Muscle of arm (tissue), 12 donors: Measurements from ENCODE around the gene HOXA11. TPM values are rescaled to one million over a fixed set of nuclear protein-coding genes. Genes with fewer than 3 reads are reported as not detected.

Source experiments
- DNase-seq: peaks from one replicate; pipeline ENCODE4 v3.0.0-alpha.2; 2013
- polyA plus RNA-seq, 12 donors: library from polyadenylated mRNA; unstranded; fragments of 120-200 nt; gene quantifications; one replicate each; pipeline ENCODE4 v1.2.1, GENCODE V29; 2013; ENCODE audit not compliant: insufficient read length in 12 of 12

HOXA11 gene
- polyA plus RNA-seq, 12 donors: 0.58 to 10.1 (median 2.2) TPM; not detected in 1

DNA sequence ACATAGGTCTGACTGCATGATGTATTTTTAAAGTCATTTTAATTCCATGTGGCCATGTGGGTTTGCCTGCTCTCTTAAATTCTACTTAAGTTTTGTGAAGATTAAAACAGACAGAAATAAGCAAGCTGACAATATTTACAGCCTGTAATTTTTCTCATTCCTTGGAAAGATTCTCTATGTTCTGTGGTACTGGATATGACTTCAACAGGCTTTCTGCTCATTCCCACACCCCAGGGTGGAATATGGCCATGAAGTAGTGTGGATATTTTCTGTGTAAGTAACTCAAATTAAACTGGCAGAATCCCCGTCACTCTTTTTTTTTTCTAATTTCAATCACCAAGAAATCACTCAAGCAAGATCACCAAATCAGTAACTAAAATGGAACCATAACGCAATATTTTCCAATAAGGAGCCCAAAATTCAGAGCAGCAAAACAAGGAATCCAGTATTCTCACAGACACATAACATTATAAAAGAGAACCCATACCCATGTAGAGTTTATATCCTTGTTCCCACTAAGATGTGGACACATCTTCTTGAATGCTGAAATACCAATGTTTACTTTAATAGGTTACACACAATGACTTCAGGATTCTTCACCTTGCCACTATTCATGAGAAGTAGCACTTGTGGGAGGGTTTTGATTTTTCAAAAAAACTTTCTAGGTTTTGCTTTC lies 47.3 kb downstream of the HOXA11 start:
- DNase-seq: no peak

DNA sequence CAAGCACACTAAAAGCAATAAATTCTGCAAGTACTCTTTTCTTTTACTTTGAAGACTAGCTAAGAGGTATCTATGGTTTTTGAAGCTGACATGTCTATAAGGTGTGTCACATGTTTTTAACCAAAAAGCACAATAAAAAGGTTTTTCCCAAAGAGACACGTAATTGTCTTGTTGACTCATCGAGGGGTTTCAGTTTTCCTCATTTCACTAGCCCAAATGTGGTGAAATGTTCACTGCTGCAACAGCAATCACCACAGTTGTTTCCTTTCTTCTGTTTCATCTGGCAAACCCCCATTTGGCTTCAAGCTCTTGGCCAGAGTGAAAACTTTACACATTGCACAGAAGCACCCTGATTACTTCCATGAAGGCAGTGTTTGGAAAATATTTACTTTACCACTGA lies 50.6 kb downstream of the HOXA11 start:
- DNase-seq: no peak

DNA sequence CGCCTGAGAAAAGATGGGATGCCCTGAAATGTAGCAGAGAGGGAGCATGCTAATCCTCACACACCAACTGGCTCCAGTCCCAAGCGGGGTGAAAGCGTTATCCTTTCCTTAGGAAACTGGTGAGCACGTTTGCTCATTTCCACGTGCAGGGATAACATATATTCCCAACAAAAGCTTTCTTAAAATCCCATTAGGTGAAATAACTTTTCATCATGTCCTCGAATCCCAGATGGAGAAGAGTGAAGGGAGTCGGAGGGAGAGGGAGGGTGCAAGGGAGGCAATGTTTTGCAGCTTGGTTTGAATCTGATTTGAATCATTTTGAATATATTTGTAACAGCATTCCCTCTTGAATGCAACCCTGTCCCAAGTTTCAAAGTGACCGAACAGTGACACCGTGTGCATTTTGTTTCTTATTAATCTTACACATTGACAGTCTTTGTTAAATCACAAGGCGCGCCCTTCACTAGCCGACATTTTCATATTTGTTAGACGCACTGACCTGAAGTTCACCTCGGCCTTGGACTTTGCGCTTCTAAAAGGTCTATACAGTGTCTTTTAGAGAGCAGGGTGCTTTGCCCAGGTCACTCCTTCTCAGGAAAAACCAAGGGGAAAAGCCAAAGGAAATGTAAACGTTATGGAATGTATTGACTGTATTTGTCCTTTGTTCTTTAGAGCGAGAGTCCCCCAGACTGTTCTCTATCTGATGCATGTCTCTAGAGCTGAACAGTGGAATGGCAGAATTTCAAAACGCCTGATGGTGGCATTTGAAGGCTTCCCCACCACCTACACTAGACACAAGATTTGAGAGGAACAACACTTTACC lies 51.4 kb downstream of the HOXA11 start:
- no peak for DNase-seq

DNA sequence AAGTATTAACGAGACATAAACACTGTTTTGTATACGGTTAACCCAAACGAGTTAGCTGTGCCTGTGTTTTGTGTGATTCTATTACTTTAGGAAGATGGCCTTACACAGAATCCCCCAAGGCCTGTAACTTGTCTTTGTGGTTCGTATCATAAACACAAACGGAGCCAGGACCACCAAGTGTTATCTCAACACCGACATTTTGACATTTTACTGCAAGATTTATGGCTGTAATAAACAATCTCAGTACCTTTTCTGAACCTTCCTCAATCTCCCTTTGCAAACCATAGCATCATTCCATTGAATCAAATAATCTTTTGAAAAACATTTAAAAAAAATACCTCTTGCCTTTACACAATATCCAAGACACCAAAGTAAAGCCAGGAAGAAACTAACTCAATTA lies 52.1 kb downstream of the HOXA11 start:
- DNase-seq: no peak

DNA sequence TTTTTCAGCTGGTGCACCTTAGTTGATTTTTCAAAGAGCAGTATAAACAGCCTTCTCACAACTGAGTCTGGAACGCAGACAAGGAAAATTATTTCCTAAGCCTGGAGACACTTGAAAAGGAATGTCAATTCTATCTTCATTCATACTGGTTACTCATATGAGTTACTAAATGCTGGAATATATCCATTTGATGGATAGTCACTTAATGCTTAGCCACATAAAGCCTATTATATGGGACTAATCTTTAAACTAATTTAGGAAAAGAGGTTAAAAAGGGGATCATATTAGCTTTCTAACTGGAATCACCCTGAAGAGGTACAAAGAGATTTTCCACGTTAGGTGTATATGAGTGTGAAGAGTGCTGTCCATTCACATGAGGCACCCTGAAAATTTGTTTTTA lies 52.8 kb downstream of the HOXA11 start:
- DNase-seq: no peak

DNA sequence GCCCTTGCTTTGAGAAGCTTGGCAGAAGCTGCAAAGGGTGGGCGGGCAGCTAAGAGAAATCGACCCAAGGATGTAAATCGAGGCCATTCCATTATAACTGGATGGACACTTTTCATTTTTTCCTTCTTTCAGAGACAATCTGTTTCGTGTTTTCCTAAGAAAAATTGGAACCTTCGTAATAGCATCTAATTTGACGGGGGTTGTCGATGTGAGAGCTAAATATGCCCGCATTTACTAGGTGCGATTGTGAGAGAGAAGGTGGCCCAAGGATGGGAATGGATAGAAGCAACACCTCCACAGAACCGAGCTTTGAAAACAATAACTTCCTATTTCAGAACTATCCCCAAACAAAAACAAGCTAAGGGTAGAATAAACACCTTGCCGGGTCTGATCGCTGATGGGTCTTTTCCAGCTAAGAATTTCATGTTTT lies 53.6 kb downstream of the HOXA11 start:
- DNase-seq: no peak

Other genes with a start within 250 kb of the HOXA11 start
- 1 to 10 TPM in 6 of 12 donors, under 1 TPM in 4, not detected in 2; 0.35 to 1.6 (median 1.1) TPM for gene HOXA1, start 89.2 kb downstream of the HOXA11 start, polyA plus RNA-seq
- 1 to 10 TPM in 11 of 12 donors, not detected in 1; 1.9 to 10.0 (median 3.7) TPM for gene HOXA2, start 82.5 kb downstream of the HOXA11 start, polyA plus RNA-seq
- 10 to 100 TPM in 11 of 12 donors, not detected in 1; 15.4 to 32.6 (median 27.3) TPM for gene HOXA4, start 54.5 kb downstream of the HOXA11 start, polyA plus RNA-seq
- 10 to 100 TPM in 11 of 12 donors, not detected in 1; 11.3 to 35.3 (median 17.6) TPM for gene HOXA5, start 41.6 kb downstream of the HOXA11 start, polyA plus RNA-seq
- 10 to 100 TPM in 2 of 12 donors, 1 to 10 TPM in 9, not detected in 1; 4.1 to 14.4 (median 6.8) TPM for gene HOXA6, start 37.5 kb downstream of the HOXA11 start, polyA plus RNA-seq
- gene HOXA3, start 32.6 kb downstream of the HOXA11 start, polyA plus RNA-seq: 10 to 100 TPM in 7 of 12 donors, 1 to 10 TPM in 4, not detected in 1; 6.8 to 48.8 (median 12.9) TPM
- 10 to 100 TPM in 11 of 12 donors, not detected in 1; 12.0 to 26.8 (median 17.3) TPM for gene HOXA7, start 28.6 kb downstream of the HOXA11 start, polyA plus RNA-seq
- gene HOXA9, start 19.7 kb downstream of the HOXA11 start, polyA plus RNA-seq: 10 to 100 TPM in 11 of 12 donors, not detected in 1; 21.7 to 48.1 (median 29.8) TPM
- gene HOXA10, start 10.9 kb downstream of the HOXA11 start, polyA plus RNA-seq: 10 to 100 TPM in 11 of 12 donors, not detected in 1; 19.4 to 41.0 (median 28.5) TPM
- gene HOXA13, start 14.9 kb upstream of the HOXA11 start, polyA plus RNA-seq: 1 to 10 TPM in 2 of 12 donors, under 1 TPM in 7, not detected in 3; 0.07 to 8.1 (median 0.45) TPM
- gene EVX1, start 57.6 kb upstream of the HOXA11 start, polyA plus RNA-seq: under 1 TPM in 1 of 12 donors, not detected in 11; 0.06 TPM